Measurements from ENCODE around the gene CLDN12. TPM values are rescaled to one million over a fixed set of nuclear protein-coding genes. Genes with fewer than 3 reads are reported as not detected.

The CLDN12 gene
- total and polyA plus RNA-seq, 2 of the 13 experiments (the other 11 are each of a cell fraction or from before 2014, with no cell fraction given) = 44.1 to 114 TPM

GRCh38 chr7:90390926-90391325 is 12.3 kb upstream of the CLDN12 start (continued):
- TF ChIP-seq PRDM4 (CRISPR knock-in tag; IDR thresholded peaks at IDR 0.05; ENCODE audit: borderline replicate concordance) (no peak), NRL (CRISPR knock-in tag; IDR thresholded peaks at IDR 0.05; ENCODE audit: borderline replicate concordance) (no peak), PBX3 (CRISPR knock-in tag; IDR thresholded peaks at IDR 0.05; ENCODE audit: borderline replicate concordance) (no peak), WIZ (CRISPR knock-in tag; IDR thresholded peaks at IDR 0.05) (no peak), MYPOP (CRISPR knock-in tag; IDR thresholded peaks at IDR 0.05) (no peak), CCDC6 (CRISPR knock-in tag; IDR thresholded peaks at IDR 0.05) (no peak)

GRCh38 chr7:90391488-90391887 is 11.8 kb upstream of the CLDN12 start:
- no peak for FAIRE-seq
- POLR2A ChIA-PET = no interaction called here
- intact Hi-C loops (cut with micrococcal nuclease; ENCODE audit: unreplicated experiment) = no loop called here
- no peak for TF ChIP-seq ETS1 (CRISPR knock-in tag; IDR thresholded peaks at IDR 0.05)
- TF ChIP-seq STAT6 (CRISPR knock-in tag; IDR thresholded peaks at IDR 0.05; ENCODE audit: borderline replicate concordance) = no peak

More at GRCh38 chr7:90391488-90391887, 11.8 kb upstream of the CLDN12 start:
- Histone ChIP-seq H3K9ac (ENCODE audit: insufficient read depth, low read depth, low read length) (no peak overlapping the region), H3K4me3 (replicated peaks in 1 of 3; ENCODE audit: insufficient read depth in 1 of 3, low read depth in 2 of 3, low read length in 3 of 3) (no peak overlapping the region), H3K4me2 (ENCODE audit: low read depth, low read length) (no peak overlapping the region), H3K27me3 (ENCODE audit: control insufficient read depth in 1 of 2, insufficient read depth in 2 of 2, low read length in 2 of 2) (no peaks in the 10 kb centered on the region), H4K20me1 (ENCODE audit: insufficient read depth, low read length) (no peaks in the 10 kb centered on the region), H3K4me1 (ENCODE audit: insufficient read depth, low read length) (no peaks in the 10 kb centered on the region), H3K27ac (ENCODE audit: extremely low read length, insufficient read depth, low read length) (no peak overlapping the region), H2AFZ (ENCODE audit: low read length) (no peak overlapping the region), H3K79me2 (ENCODE audit: insufficient read depth, low read length) (no peaks in the 10 kb centered on the region), H3K36me3 (replicated peaks in 1 of 2; ENCODE audit: control insufficient read depth in 1 of 2, insufficient read depth in 2 of 2, low read length in 2 of 2) (no peaks in the 10 kb centered on the region; a peak in 1 of 5 replicates), H3K9me3 (ENCODE audit: low read length) (no peaks in the 10 kb centered on the region)
- CTCF ChIA-PET (ENCODE audit: low intra/inter-chr PET ratio, low total read pairs) = no interaction called here
- ATAC-seq = no peak
- in situ Hi-C loops (cut with HindIII; ENCODE audit: extremely low pct_ligation_motif_present, low pct_unique_long_range_greater_than_20kb) = no loop called here
- DNase-seq (ENCODE audit: low spot score) = no peak
- no TSS peak for BruUV-seq (replicated peaks)
- 95% methylated on average over 5 of the region's 5 CpGs for WGBS (ENCODE audit: low lambda C conversion rate)

All from HepG2 (cell line).